WTC11 (cell line): ENCODE measurements around the gene PRKN.

Experiments used
- CREB1 ChIP-seq: sonication (generic); formaldehyde crosslinking; IDR thresholded peaks from 2 replicates; pipeline ENCODE4 v1.8.0; 2023; ENCODE audit warnings: mild to moderate bottlenecking, missing genetic modification reagents
- CREM ChIP-seq: sonication (generic); formaldehyde crosslinking; IDR thresholded peaks from 2 replicates; pipeline ENCODE4 v1.8.1; 2022; ENCODE audit warnings: mild to moderate bottlenecking, missing genetic modification reagents, moderate library complexity
- ETV6 ChIP-seq: sonication (generic); formaldehyde crosslinking; IDR thresholded peaks from 2 replicates; pipeline ENCODE4 v1.8.1; 2022; ENCODE audit warnings: mild to moderate bottlenecking, missing genetic modification reagents
- FOXP1 ChIP-seq: sonication (generic); formaldehyde crosslinking; IDR thresholded peaks from 2 replicates; pipeline ENCODE4 v1.8.0; 2022; ENCODE audit warnings: missing genetic modification reagents, mild to moderate bottlenecking, moderate library complexity, borderline replicate concordance
- NFATC4 ChIP-seq: fragments of 250-450 bp; sonication (Bioruptor Pico); IDR thresholded peaks from 2 replicates; pipeline ENCODE4 v1.9.0; 2021; ENCODE audit warnings: mild to moderate bottlenecking
- NR1H2 ChIP-seq: sonication (generic); formaldehyde crosslinking; IDR thresholded peaks from 2 replicates; pipeline ENCODE4 v1.9.0; 2021; ENCODE audit warnings: mild to moderate bottlenecking, moderate library complexity, missing genetic modification reagents
- PRRX2 ChIP-seq: fragments of 250-450 bp; sonication (Bioruptor Pico); IDR thresholded peaks from 2 replicates; pipeline ENCODE4 v1.8.0; 2021; ENCODE audit warnings: mild to moderate bottlenecking
- RELA ChIP-seq: sonication (generic); formaldehyde crosslinking; IDR thresholded peaks from 2 replicates; pipeline ENCODE4 v1.8.1; 2022; ENCODE audit warnings: missing genetic modification reagents, mild to moderate bottlenecking, borderline replicate concordance
- SP1 ChIP-seq: sonication (generic); formaldehyde crosslinking; conservative IDR thresholded peaks from 2 replicates; pipeline ENCODE4 v1.8.1; 2022; ENCODE audit warnings: missing genetic modification reagents
- ZNF263 ChIP-seq: sonication (generic); formaldehyde crosslinking; IDR thresholded peaks from 2 replicates; pipeline ENCODE4 v1.8.1; 2022; ENCODE audit warnings: low read depth, mild to moderate bottlenecking, moderate library complexity, missing genetic modification reagents
- TF ChIP-seq, protein P1 (sequence below): fragments of 200-600 bp; IDR thresholded peaks from 2 replicates; pipeline ENCODE4 v1.8.0; 2022; ENCODE audit warnings: antibody characterized with exemption
- TF ChIP-seq, protein P2 (sequence below): sonication (generic); formaldehyde crosslinking; IDR thresholded peaks from 2 replicates; pipeline ENCODE4 v1.8.1; 2023; ENCODE audit warnings: mild to moderate bottlenecking, missing genetic modification reagents, moderate library complexity
- TF ChIP-seq, protein P3 (sequence below): sonication (generic); formaldehyde crosslinking; IDR thresholded peaks from 2 replicates; pipeline ENCODE4 v1.8.1; 2022; ENCODE audit warnings: missing genetic modification reagents, borderline replicate concordance
- TF ChIP-seq, protein P4 (sequence below): sonication (generic); formaldehyde crosslinking; IDR thresholded peaks from 2 replicates; pipeline ENCODE4 v1.8.0; 2023; ENCODE audit warnings: missing genetic modification reagents

DNA sequence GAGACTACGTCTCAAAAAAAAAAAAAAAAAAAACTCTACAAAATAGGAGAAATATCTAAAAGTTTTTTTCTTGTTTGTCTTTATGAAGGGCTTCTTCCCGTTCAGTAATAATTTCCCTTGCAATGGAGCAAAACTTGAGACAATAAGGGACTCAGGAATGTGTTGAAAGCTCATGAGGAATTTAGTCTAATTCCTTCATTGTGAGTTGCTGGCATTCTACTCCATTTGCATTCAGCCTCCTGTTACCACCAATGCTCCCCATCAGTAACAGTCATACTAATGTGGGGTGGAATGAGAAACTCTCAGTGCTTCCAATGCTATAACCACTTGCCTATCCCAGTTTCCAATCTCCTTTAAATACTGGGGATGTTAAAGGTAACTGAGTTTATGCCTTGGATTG is 877.0 kb downstream of the PRKN start:
- TF ChIP-seq FOXP1 (CRISPR knock-in tag) (no peak), ETV6 (CRISPR knock-in tag) (no peak), CREM (no peak), SP1 (CRISPR knock-in tag) (no peak), NR1H2 (CRISPR knock-in tag) (no peak), PRRX2 (no peak), CREB1 (CRISPR knock-in tag) (no peak), RELA (CRISPR knock-in tag) (no peak), ZNF263 (CRISPR knock-in tag) (no peak), NFATC4 (CRISPR knock-in tag) (no peak)
- TF ChIP-seq, protein P1, sequence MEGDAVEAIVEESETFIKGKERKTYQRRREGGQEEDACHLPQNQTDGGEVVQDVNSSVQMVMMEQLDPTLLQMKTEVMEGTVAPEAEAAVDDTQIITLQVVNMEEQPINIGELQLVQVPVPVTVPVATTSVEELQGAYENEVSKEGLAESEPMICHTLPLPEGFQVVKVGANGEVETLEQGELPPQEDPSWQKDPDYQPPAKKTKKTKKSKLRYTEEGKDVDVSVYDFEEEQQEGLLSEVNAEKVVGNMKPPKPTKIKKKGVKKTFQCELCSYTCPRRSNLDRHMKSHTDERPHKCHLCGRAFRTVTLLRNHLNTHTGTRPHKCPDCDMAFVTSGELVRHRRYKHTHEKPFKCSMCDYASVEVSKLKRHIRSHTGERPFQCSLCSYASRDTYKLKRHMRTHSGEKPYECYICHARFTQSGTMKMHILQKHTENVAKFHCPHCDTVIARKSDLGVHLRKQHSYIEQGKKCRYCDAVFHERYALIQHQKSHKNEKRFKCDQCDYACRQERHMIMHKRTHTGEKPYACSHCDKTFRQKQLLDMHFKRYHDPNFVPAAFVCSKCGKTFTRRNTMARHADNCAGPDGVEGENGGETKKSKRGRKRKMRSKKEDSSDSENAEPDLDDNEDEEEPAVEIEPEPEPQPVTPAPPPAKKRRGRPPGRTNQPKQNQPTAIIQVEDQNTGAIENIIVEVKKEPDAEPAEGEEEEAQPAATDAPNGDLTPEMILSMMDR = no peak
- TF ChIP-seq, protein P2, sequence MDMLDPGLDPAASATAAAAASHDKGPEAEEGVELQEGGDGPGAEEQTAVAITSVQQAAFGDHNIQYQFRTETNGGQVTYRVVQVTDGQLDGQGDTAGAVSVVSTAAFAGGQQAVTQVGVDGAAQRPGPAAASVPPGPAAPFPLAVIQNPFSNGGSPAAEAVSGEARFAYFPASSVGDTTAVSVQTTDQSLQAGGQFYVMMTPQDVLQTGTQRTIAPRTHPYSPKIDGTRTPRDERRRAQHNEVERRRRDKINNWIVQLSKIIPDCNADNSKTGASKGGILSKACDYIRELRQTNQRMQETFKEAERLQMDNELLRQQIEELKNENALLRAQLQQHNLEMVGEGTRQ (CRISPR knock-in tag) = no peak
- TF ChIP-seq, protein P3, sequence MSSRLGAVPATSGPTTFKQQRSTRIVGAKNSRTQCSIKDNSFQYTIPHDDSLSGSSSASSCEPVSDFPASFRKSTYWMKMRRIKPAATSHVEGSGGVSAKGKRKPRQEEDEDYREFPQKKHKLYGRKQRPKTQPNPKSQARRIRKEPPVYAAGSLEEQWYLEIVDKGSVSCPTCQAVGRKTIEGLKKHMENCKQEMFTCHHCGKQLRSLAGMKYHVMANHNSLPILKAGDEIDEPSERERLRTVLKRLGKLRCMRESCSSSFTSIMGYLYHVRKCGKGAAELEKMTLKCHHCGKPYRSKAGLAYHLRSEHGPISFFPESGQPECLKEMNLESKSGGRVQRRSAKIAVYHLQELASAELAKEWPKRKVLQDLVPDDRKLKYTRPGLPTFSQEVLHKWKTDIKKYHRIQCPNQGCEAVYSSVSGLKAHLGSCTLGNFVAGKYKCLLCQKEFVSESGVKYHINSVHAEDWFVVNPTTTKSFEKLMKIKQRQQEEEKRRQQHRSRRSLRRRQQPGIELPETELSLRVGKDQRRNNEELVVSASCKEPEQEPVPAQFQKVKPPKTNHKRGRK (CRISPR knock-in tag) = no peak
- TF ChIP-seq, protein P4, sequence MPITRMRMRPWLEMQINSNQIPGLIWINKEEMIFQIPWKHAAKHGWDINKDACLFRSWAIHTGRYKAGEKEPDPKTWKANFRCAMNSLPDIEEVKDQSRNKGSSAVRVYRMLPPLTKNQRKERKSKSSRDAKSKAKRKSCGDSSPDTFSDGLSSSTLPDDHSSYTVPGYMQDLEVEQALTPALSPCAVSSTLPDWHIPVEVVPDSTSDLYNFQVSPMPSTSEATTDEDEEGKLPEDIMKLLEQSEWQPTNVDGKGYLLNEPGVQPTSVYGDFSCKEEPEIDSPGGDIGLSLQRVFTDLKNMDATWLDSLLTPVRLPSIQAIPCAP (CRISPR knock-in tag) = no peak
